Trophoblast cell (in vitro differentiated cells and primary cell): Measurements from ENCODE around the gene ZNF79.

ENCODE experiments used
- DNase-seq, 2 donors: peaks; one replicate each; pipeline ENCODE4 v3.0.0-alpha.2; 2016
- H2AFZ ChIP-seq: 2 replicates; pipeline ENCODE4 v1.6.1; 2013; ENCODE audit warnings: low read length, moderate library complexity, mild to moderate bottlenecking; ENCODE audit not compliant: insufficient read depth, poor library complexity
- H2AK5ac ChIP-seq: 2 replicates; pipeline ENCODE4 v1.6.1; 2013; ENCODE audit warnings: mild to moderate bottlenecking, low read length
- H2BK120ac ChIP-seq: 2 replicates; pipeline ENCODE4 v1.6.1; 2013; ENCODE audit warnings: low read length, mild to moderate bottlenecking, moderate library complexity; ENCODE audit not compliant: insufficient read depth, poor library complexity
- H2BK12ac ChIP-seq: 2 replicates; pipeline ENCODE4 v1.6.1; 2013; ENCODE audit warnings: mild to moderate bottlenecking, low read length, moderate library complexity
- H2BK5ac ChIP-seq: 2 replicates; pipeline ENCODE4 v1.6.1; 2013; ENCODE audit warnings: low read length, low read depth, moderate library complexity, mild to moderate bottlenecking; ENCODE audit not compliant: poor library complexity
- H3K14ac ChIP-seq: 2 replicates; pipeline ENCODE4 v1.6.1; 2013; ENCODE audit warnings: mild to moderate bottlenecking, low read length
- H3K18ac ChIP-seq: 2 replicates; pipeline ENCODE4 v1.6.1; 2013; ENCODE audit warnings: mild to moderate bottlenecking, low read length
- H3K23ac ChIP-seq: 2 replicates; pipeline ENCODE4 v1.6.1; 2013; ENCODE audit warnings: low read length
- H3K27ac ChIP-seq: 2 replicates; pipeline ENCODE4 v1.5.1; 2013; ENCODE audit warnings: low read depth, mild to moderate bottlenecking, inconsistent platforms, low read length, moderate library complexity
- H3K27me3 ChIP-seq: 2 replicates; pipeline ENCODE4 v1.6.1; 2013; ENCODE audit warnings: inconsistent platforms, mild to moderate bottlenecking, low read length, moderate library complexity; ENCODE audit not compliant: insufficient read depth
- H3K36me3 ChIP-seq, 2 experiments: 1 replicate in 1 of 2; 2 replicates in 1 of 2; pipeline ENCODE4 v1.6.1; 2013; ENCODE audit warnings: low read length in 2 of 2, mild to moderate bottlenecking in 2 of 2, moderate library complexity in 1 of 2; ENCODE audit not compliant: insufficient read depth in 2 of 2, control insufficient read depth in 1 of 2
- H3K4ac ChIP-seq: 2 replicates; pipeline ENCODE4 v1.6.1; 2013; ENCODE audit warnings: low read depth, mild to moderate bottlenecking, low read length, moderate library complexity
- H3K4me1 ChIP-seq, 2 experiments: 1 replicate in 1 of 2; 2 replicates in 1 of 2; pipeline ENCODE4 v1.6.1; 2013; ENCODE audit warnings: low read length in 2 of 2, mild to moderate bottlenecking in 2 of 2, moderate library complexity in 1 of 2; ENCODE audit not compliant: insufficient read depth in 2 of 2, control insufficient read depth in 1 of 2
- H3K4me2 ChIP-seq: 2 replicates; pipeline ENCODE4 v1.6.1; 2013; ENCODE audit warnings: inconsistent platforms, mild to moderate bottlenecking, low read length, moderate library complexity
- H3K4me3 ChIP-seq: 2 replicates; pipeline ENCODE4 v1.5.1; 2013; ENCODE audit warnings: mild to moderate bottlenecking, low read depth, low read length, inconsistent platforms
- H3K79me1 ChIP-seq: one replicate; pipeline ENCODE4 v1.6.1; 2013; ENCODE audit warnings: low read length
- H3K79me2 ChIP-seq: 2 replicates; pipeline ENCODE4 v1.6.1; 2013; ENCODE audit warnings: low read length, mild to moderate bottlenecking; ENCODE audit not compliant: control insufficient read depth, insufficient read depth, poor library complexity
- H3K9ac ChIP-seq: 2 replicates; pipeline ENCODE4 v1.6.1; 2013; ENCODE audit warnings: mild to moderate bottlenecking, low read length
- H3K9me3 ChIP-seq: 2 replicates; pipeline ENCODE4 v1.6.1; 2013; ENCODE audit warnings: low read depth, mild to moderate bottlenecking, control low read depth, inconsistent platforms, low read length; ENCODE audit not compliant: insufficient read depth
- H4K12ac ChIP-seq: 2 replicates; pipeline ENCODE4 v1.6.1; 2013; ENCODE audit warnings: low read depth, mild to moderate bottlenecking, low read length, moderate library complexity
- H4K8ac ChIP-seq: 2 replicates; pipeline ENCODE4 v1.6.1; 2013; ENCODE audit warnings: low read depth, mild to moderate bottlenecking, low read length, moderate library complexity
- H4K91ac ChIP-seq: one replicate; pipeline ENCODE4 v1.6.1; 2013; ENCODE audit warnings: low read depth, mild to moderate bottlenecking, low read length, moderate library complexity
- WGBS: extraction: QIAGEN DNeasy Blood & Tissue Kit; methylation state at CpG from one replicate; pipeline ENCODE4 v1.1.7; 2013; ENCODE audit warnings: missing lambda C conversion rate; ENCODE audit not compliant: insufficient read length, insufficient coverage; ENCODE audit errors: extremely low coverage; 5-methylcytosine and 5-hydroxymethylcytosine counted together

The ZNF79 gene

DNA sequence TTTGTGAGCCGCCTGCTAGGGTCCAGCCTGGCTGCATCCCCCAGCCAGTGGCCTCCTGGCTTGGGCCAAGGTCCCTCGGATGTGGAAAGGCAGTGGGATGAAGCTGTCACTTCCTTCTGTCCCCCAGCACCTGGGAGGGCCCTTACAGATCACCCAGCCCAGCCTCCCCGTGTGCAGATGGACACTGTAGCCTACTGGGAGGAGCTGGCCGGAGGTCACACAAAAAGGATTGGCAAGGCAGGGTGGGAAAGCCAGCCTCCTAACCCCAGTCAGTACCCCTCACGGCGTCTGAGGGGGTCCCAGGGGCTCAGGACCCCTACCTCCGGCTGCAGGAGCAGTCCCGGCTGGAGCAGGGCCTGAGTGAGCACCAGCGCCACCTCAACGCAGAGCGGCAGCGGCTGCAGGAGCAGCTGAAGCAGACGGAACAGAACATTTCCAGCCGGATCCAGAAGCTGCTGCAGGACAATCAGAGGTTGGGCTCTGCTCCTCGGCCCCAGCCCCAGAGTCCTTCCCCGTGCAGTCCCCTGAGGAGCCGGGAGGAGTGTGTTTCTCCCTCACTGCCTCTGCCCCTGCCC is 55.4 kb downstream of the ZNF79 start:
- Histone ChIP-seq H2AK5ac (no peak overlapping the region), H2BK5ac (no peak overlapping the region), H3K9me3 (no peaks in the 10 kb centered on the region), H3K18ac (no peak overlapping the region), H3K9ac (no peak overlapping the region), H3K23ac (no peak overlapping the region), H4K8ac (no peak overlapping the region), H3K14ac (no peak overlapping the region), H3K79me1 (no peaks in the 10 kb centered on the region), H2BK12ac (no peak overlapping the region), H2AFZ (no peak overlapping the region), H3K4me1 (no peaks in the 10 kb centered on the region), H4K91ac (no peak overlapping the region), H4K12ac (no peak overlapping the region), H3K27me3 (no peaks in the 10 kb centered on the region), H3K36me3 (peaks cover 27 to 29% of the 10 kb centered on the region in 2 experiments), H3K27ac (no peak overlapping the region), H3K4me2 (no peak overlapping the region), H3K4me3 (no peak overlapping the region), H3K79me2 (no peaks in the 10 kb centered on the region), H2BK120ac (no peak overlapping the region), H3K4ac (no peak overlapping the region)
- WGBS = no CpG with 5 or more reads among the region's 17 CpGs
- DNase-seq = no peak

DNA sequence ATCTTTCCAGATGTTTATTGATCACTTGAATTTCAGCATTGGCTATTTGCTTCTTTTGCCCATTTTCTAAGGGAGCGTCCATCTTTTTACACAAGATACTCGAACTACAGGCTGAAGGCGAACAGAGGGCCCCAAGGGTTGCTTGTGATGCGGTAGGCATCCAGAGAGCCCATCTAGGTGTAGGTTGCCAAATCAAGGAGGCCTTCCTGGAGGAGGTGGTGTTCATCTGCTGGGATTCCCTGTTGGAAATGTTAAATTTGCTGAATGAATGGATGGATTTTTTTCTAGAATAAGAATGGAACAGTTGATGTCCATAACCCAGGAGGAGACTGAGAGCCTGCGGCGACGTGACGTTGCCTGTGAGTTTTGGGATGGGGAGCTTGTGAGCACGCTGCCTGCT is 58.5 kb downstream of the ZNF79 start:
- Histone ChIP-seq H2BK120ac (no peak overlapping the region), H3K4me1 (no peaks in the 10 kb centered on the region), H3K27ac (no peak overlapping the region), H3K9ac (no peak overlapping the region), H3K79me1 (no peaks in the 10 kb centered on the region), H3K23ac (no peak overlapping the region), H3K27me3 (no peaks in the 10 kb centered on the region), H2AFZ (no peak overlapping the region), H2BK12ac (no peak overlapping the region), H3K14ac (no peak overlapping the region), H2AK5ac (no peak overlapping the region), H4K8ac (no peak overlapping the region), H4K12ac (no peak overlapping the region), H3K4me2 (no peak overlapping the region), H4K91ac (no peak overlapping the region), H3K79me2 (no peaks in the 10 kb centered on the region), H3K4me3 (no peak overlapping the region), H3K18ac (no peak overlapping the region), H3K36me3 (peaks cover 36 to 40% of the 10 kb centered on the region in 2 experiments), H2BK5ac (no peak overlapping the region), H3K9me3 (no peaks in the 10 kb centered on the region), H3K4ac (no peak overlapping the region)
- WGBS = no CpG with 5 or more reads among the region's 9 CpGs
- DNase-seq = no peak

DNA sequence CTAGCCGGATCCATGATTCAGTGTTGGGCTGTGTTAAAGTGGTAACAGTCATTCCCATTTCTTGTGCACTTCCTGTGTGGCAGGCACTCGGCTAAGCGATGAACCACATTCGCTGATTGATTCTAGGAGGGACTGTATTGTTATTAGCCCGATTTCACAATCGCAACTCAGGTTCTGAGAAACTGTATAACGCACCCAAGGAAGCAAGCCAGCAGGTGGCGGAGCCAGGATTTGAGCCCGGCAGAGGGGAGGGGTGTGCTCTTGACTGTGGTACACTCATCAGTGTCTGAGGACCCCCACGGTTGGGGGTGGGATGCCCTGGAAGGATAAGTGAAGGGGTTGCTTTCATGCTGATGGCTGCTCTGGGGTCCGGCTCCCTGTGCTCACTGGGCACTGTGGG is 61.8 kb downstream of the ZNF79 start:
- Histone ChIP-seq H2AFZ (no peak overlapping the region), H2AK5ac (no peak overlapping the region), H4K91ac (no peak overlapping the region), H3K4me3 (no peak overlapping the region), H3K18ac (no peak overlapping the region), H3K27ac (no peak overlapping the region), H3K14ac (no peak overlapping the region), H2BK12ac (no peak overlapping the region), H3K23ac (no peak overlapping the region), H3K36me3 (peaks cover 25 to 30% of the 10 kb centered on the region in 2 experiments), H3K79me1 (no peaks in the 10 kb centered on the region), H3K79me2 (no peaks in the 10 kb centered on the region), H3K4me1 (no peaks in the 10 kb centered on the region), H2BK5ac (no peak overlapping the region), H3K9me3 (no peaks in the 10 kb centered on the region), H4K8ac (no peak overlapping the region), H3K9ac (no peak overlapping the region), H3K4ac (no peak overlapping the region), H4K12ac (no peak overlapping the region), H3K27me3 (no peaks in the 10 kb centered on the region), H2BK120ac (no peak overlapping the region), H3K4me2 (no peak overlapping the region)
- WGBS = no CpG with 5 or more reads among the region's 11 CpGs
- no peak for DNase-seq

DNA sequence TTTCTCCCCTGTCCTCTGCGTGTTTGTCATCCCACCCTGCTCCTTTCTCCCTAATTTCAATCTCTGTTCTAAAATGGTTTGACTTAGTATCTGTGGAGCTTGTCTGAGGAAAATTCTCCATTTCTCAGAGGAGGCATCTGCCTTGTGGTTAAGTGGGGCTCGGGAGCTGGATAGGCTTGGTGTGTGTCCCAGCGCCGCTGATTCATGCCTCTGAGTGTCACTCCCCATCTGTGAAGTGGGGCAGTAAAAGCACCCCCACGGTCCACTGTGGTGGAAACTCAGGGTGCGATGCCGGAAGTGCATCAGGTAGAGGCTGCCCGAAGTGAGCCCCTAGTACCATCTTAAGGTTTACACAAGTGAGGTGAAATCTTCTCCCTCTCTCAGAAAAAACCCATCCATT is 64.8 kb downstream of the ZNF79 start:
- Histone ChIP-seq H4K12ac (no peak overlapping the region), H3K36me3 (peaks cover 34 to 38% of the 10 kb centered on the region in 2 experiments), H4K8ac (no peak overlapping the region), H2BK120ac (no peak overlapping the region), H2BK5ac (no peak overlapping the region), H3K9ac (no peak overlapping the region), H3K4me1 (no peaks in the 10 kb centered on the region), H3K27me3 (no peaks in the 10 kb centered on the region), H4K91ac (no peak overlapping the region), H3K4ac (no peak overlapping the region), H2AFZ (no peak overlapping the region), H3K4me2 (no peak overlapping the region), H3K18ac (no peak overlapping the region), H3K23ac (no peak overlapping the region), H3K4me3 (no peak overlapping the region), H3K79me1 (no peaks in the 10 kb centered on the region), H2BK12ac (no peak overlapping the region), H3K14ac (no peak overlapping the region), H3K27ac (no peak overlapping the region), H3K9me3 (no peaks in the 10 kb centered on the region), H2AK5ac (no peak overlapping the region), H3K79me2 (no peaks in the 10 kb centered on the region)
- DNase-seq = no peak
- no CpG with 5 or more reads among the region's 8 CpGs for WGBS
